Activated naive CD8-positive, alpha-beta T cell treated with anti-CD3 and anti-CD28 coated beads, Interleukin-2, amount 50 U/mL, for 24 hours (primary cell): Measurements from ENCODE around the gene SMYD3.

Source experiments
- ATAC-seq: fragments of 150-1000 bp; cut with Tn5 transposase; one replicate; pipeline ENCODE4 v1.10.0; 2021
- DNase-seq: peaks from one replicate; pipeline ENCODE4 v3.0.0; 2021
- H3K27ac Mint-ChIP-seq: one replicate; pipeline ENCODE4 v1.8.0; 2021; ENCODE audit warnings: mild to moderate bottlenecking, mixed read lengths
- H3K27me3 Mint-ChIP-seq: one replicate; pipeline ENCODE4 v1.8.0; 2021; ENCODE audit warnings: mixed read lengths
- H3K36me3 Mint-ChIP-seq: one replicate; pipeline ENCODE4 v1.8.0; 2021; ENCODE audit warnings: low read depth, mixed read lengths
- H3K4me1 Mint-ChIP-seq: one replicate; pipeline ENCODE4 v1.8.0; 2021; ENCODE audit warnings: mixed read lengths
- H3K4me3 Mint-ChIP-seq: one replicate; pipeline ENCODE4 v1.8.0; 2021; ENCODE audit warnings: mild to moderate bottlenecking, moderate library complexity, mixed read lengths
- H3K9me3 Mint-ChIP-seq: one replicate; pipeline ENCODE4 v1.8.0; 2021; ENCODE audit warnings: mixed read lengths

SMYD3 gene

DNA sequence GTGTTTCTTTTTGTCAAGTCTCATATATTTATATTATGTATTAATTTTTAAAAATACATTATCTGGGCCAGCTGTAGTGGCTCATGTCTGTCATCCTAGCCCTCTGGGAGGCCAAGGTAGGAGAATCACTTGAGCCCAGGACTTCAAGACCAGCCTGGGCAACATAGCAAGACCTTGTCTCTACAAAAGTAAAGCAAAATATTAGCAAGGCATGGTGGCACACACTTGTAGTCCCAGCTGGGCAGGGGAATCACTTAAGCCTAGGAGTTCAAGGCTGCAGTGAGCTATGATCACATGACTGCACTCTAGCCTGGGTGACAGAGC is 189.1 kb downstream of the SMYD3 start:
- Mint-ChIP-seq H3K9me3 (no peaks in the 10 kb centered on the region), H3K36me3 (peaks cover 10% of the 10 kb centered on the region), H3K4me3 (no peak overlapping the region), H3K27me3 (no peaks in the 10 kb centered on the region), H3K27ac (no peak overlapping the region), H3K4me1 (peaks cover 2% of the 10 kb centered on the region)
- DNase-seq (no peak), ATAC-seq (no peak)

DNA sequence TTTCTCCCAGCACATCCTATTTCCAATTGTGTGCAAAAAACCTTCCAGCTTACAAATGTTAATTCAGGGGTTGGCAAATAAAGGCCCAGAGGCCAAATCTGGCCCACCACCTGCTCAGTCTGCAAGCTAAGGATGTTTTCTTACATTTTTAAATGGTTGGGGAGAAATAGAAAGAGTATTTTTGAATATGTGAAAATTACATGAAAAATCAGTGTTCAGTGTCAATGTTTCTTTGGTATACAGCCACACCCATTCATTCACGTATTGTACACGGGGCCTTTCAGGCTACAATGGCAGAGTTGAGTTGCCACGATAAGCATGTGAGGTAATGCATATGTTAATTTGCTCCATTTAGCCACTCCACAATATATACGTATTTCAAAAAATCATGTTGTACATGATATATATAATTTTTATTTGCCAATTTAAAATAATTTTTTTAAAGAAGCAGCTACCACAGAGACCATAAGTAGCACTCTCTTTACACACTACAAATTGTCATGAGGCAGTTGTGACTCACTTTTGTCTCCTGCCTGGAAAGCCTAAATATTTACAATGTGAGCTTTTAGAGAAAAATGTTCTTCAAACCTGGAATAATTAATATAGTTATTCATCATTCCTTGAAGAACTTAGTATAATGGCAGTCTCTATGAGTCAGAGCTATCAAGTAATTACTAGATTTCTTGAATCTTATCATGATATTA is 189.6 kb downstream of the SMYD3 start:
- H3K4me1 Mint-ChIP-seq = peaks cover 2% of the 10 kb centered on the region

DNA sequence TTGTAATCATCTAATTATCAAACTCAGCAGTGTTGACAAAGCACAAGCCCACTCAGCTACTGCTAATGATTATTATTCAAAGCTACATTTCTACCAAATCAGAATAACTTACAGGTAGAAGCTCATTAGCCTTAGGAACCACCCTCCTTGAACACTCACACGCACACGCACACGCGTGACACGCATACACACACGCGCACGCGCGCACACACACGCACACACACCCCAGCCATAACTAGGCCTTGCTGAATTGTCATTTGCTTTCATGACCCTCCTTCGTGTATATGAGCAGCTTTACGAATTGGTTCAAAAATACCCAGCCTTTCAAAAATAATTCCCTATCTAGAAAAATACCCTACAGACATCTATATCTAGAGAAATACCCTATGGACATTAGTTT is 195.6 kb downstream of the SMYD3 start:
- Mint-ChIP-seq H3K27ac (no peak overlapping the region), H3K36me3 (peaks cover 15% of the 10 kb centered on the region), H3K4me1 (no peaks in the 10 kb centered on the region), H3K9me3 (no peaks in the 10 kb centered on the region), H3K27me3 (no peaks in the 10 kb centered on the region), H3K4me3 (no peak overlapping the region)
- ATAC-seq (no peak), DNase-seq (no peak)

More for the DNA sequence above, 189.6 kb downstream of the SMYD3 start:
- H3K9me3 Mint-ChIP-seq = no peaks in the 10 kb centered on the region
- H3K36me3 Mint-ChIP-seq = peaks cover 7% of the 10 kb centered on the region
- no peak overlapping the region for H3K27ac Mint-ChIP-seq
- no peak for DNase-seq
- no peaks in the 10 kb centered on the region for H3K27me3 Mint-ChIP-seq
- H3K4me3 Mint-ChIP-seq = no peak overlapping the region
- no peak for ATAC-seq

DNA sequence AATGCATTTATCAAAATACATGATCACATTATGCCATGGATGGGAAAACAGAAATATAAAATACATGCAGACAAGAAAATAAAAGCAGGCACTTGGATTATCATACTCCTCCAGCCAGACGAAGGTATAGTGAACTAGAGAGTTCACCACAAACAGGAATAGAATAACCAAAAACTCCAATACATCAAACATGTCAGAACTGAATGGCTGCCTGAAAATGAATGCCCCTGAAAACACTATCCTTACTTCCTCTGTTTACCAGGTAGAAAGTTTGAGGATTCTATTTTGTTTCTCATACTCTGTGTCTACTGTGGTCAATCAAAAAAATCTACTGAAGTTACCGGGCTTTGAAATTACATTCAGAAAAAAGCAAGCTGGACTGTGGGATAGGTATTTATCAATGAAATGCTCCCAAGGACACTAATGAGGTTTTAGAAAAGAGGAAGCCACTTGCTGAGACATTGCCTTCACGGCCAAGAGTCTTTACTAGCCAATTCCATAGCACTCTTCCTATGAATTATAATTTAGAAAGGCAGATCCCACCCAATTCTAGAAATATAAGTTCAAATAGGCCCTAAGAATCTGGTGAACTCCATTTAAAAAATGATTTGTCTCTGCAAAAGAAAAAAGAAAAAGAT is 197.7 kb downstream of the SMYD3 start:
- H3K9me3 Mint-ChIP-seq = no peaks in the 10 kb centered on the region
- ATAC-seq = no peak
- H3K27me3 Mint-ChIP-seq = no peaks in the 10 kb centered on the region
- no peak overlapping the region for H3K27ac Mint-ChIP-seq
- no peak overlapping the region for H3K4me3 Mint-ChIP-seq
- H3K4me1 Mint-ChIP-seq = no peaks in the 10 kb centered on the region
- H3K36me3 Mint-ChIP-seq = peaks cover 10% of the 10 kb centered on the region
- no peak for DNase-seq

DNA sequence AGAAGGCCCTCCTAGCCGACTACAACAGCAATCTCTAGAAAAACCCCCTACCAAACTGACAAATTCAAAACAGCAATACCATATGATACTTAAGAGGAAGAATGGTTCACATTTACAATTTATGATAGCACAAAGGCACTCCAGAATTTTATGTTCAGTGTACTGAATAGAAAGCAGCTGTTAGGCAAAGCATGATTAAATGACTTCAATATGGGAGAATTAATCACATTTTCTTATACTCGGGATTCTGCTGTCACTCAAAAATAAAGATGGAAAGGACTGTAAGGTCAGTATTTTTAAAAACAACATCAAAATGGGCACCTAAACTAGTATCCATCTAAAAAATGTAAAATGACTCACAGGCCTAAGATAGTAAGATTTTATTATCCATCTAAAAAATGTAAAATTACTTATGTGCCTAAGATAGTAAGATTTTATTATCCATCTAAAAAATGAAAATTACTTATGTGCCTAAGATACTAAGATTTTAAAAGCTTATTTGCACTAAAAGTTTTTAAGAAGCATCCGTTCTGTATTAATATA is 198.5 kb downstream of the SMYD3 start:
- Mint-ChIP-seq H3K36me3 (peaks cover 10% of the 10 kb centered on the region), H3K4me1 (no peaks in the 10 kb centered on the region), H3K4me3 (no peak overlapping the region), H3K9me3 (no peaks in the 10 kb centered on the region), H3K27ac (no peak overlapping the region), H3K27me3 (no peaks in the 10 kb centered on the region)
- DNase-seq (no peak), ATAC-seq (no peak)

DNA sequence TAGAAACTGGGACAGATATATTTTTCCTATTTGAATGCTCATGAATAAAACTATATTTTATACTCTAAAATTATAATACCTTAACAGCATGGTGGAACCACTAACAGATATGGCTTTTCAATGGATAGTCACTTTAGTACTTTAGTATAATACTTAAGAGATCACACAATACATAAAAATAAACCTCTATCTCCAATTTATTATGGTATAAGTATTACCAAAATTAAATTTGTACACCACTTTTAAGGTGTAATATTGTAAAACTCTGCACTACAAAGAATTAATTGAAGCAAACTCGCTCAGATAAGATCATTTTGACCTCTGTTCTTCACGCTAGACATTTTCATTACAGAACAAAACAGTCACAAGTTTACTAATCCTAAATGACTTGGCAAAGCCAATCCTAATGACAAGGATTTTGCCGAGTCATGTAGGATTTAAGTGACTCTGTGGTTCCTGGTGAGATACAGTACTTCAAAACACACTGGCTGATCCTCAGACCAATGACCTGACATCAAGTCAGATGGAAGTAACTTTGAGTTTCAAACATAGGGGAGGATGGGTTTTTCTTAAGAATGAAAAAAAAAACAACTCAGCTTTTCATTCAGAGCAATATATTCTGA is 200.6 kb downstream of the SMYD3 start:
- Mint-ChIP-seq H3K36me3 (peaks cover 7% of the 10 kb centered on the region), H3K9me3 (no peaks in the 10 kb centered on the region), H3K4me3 (no peak overlapping the region), H3K4me1 (no peaks in the 10 kb centered on the region), H3K27me3 (no peaks in the 10 kb centered on the region), H3K27ac (no peak overlapping the region)
- ATAC-seq (no peak), DNase-seq (no peak)

DNA sequence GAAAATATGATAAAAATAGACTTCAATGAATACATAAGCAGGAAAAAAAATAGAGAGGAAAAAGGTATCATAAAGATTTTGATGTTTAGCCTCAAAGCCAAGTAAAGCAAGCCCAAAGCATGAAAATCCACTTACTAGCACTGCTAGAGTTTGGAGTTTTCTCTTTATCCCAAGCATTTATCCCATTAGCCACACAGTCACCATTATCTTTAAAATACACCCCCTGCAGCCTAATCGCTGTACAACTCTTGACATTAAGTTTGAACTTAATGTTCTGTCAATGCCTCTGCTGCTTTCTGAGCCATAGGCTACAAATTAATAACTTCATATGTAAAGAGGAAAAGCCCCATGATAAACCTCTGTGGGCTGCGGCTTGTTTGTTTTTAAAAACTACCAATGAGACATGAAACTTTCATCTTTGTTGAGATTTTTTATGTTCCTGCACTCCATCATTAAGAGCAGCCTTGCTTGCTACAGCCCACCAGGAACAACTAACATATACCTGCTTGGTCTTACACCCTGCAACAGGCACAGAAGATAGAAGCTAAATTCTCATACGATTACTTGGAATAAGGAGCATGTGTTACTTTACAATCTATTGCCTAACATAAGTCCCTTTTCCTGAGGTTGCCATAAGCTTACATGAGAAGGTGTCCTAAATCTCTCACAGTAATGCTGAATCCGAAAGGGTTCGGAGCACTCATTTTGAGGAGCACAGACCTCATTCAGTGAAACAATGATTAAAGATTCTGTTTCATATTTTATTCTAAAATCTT is 202.4 kb downstream of the SMYD3 start:
- ATAC-seq (no peak), DNase-seq (no peak)
- Mint-ChIP-seq H3K4me3 (no peak overlapping the region), H3K36me3 (peaks cover 7% of the 10 kb centered on the region), H3K27ac (no peak overlapping the region), H3K4me1 (no peaks in the 10 kb centered on the region), H3K9me3 (no peaks in the 10 kb centered on the region), H3K27me3 (no peaks in the 10 kb centered on the region)

DNA sequence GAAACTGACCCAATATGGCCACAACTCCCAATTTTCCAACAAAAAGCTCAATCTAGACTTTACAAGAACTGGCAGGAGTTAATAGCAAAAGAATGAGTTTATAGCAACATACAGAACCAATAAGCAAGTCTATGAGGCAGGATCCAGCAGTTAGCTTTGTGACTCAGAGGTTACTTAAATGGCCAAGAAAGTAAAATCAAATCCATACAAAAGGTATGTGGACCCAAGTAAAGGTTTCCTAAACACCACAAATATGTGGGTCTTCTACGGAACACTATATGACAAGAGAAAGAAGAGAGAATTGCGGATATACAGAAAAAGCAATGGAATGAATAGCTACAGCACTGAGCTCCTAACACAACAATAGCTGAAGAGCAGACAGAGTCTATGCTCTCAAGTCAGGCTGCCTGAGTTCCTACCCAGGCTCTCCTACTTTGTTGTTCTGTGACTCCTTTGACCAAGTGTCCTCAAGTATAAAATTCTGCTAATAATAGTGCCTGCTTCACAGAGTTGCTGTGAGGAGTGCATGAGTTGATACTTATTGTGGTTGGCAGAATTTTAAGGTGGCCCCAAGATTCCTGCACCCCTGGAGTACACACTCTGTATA is 204.3 kb downstream of the SMYD3 start:
- ATAC-seq (no peak), DNase-seq (no peak)
- Mint-ChIP-seq H3K27me3 (no peaks in the 10 kb centered on the region), H3K9me3 (no peaks in the 10 kb centered on the region), H3K4me3 (no peak overlapping the region), H3K36me3 (peaks cover 3% of the 10 kb centered on the region), H3K27ac (no peak overlapping the region), H3K4me1 (no peaks in the 10 kb centered on the region)

DNA sequence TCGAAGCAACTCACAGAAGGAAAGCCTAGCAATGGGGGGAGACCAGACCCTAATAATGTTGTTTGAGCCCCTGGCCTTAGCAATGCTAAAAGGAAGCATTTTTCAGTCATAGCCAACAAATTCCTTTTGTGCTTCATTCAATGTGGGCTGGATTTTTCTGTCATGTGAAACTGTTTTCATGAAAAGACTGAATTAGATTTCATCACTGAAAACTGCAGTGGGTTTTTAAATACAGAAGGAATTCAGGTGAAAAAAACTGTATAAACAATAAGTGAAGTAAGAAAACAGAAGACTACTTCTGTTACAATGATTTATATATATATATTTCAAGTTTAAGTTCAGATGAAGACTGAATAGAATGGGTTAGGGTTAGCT is 204.8 kb downstream of the SMYD3 start:
- H3K9me3 Mint-ChIP-seq = no peaks in the 10 kb centered on the region
- DNase-seq = no peak
- H3K4me3 Mint-ChIP-seq = no peak overlapping the region
- no peak for ATAC-seq
- peaks cover 2% of the 10 kb centered on the region for H3K36me3 Mint-ChIP-seq
- no peak overlapping the region for H3K27ac Mint-ChIP-seq
- H3K27me3 Mint-ChIP-seq = no peaks in the 10 kb centered on the region
- H3K4me1 Mint-ChIP-seq = no peaks in the 10 kb centered on the region

DNA sequence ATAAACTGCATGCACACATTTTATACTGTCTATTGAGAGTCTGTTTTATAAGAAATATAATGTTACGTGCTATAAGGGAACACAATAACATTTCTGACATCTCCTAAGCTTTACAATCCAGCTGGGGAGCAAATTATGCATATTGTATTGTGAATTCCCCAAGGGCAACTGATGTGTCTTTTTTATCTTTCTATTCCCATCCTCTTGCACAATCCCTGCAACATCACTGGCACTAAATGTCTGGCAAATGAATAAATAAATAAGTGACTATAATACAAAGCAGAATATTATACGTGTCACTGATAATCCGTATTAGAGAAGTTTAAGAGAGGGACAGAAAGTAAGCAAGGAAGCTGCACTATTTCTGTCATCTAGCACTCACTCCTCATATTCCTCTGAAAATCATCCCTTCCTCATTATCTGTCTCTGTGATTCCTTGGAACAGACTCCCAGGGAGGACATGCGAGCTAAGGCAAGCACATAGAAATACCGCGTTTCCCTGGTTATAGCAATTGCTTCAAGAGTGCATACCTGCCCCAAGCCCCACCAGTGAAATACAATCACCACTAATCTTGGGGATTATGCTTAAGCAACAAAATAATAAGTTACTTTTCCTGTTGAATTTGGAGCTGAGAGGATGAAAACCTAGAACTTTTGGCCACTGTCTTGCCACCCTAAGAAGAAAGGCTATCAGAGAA is 205.4 kb downstream of the SMYD3 start:
- no peaks in the 10 kb centered on the region for H3K4me1 Mint-ChIP-seq
- no peaks in the 10 kb centered on the region for H3K9me3 Mint-ChIP-seq
- H3K27ac Mint-ChIP-seq = no peak overlapping the region
- H3K27me3 Mint-ChIP-seq = no peaks in the 10 kb centered on the region
- ATAC-seq (no peak), DNase-seq (no peak)
- H3K4me3 Mint-ChIP-seq = no peak overlapping the region
- H3K36me3 Mint-ChIP-seq = peaks cover 2% of the 10 kb centered on the region

DNA sequence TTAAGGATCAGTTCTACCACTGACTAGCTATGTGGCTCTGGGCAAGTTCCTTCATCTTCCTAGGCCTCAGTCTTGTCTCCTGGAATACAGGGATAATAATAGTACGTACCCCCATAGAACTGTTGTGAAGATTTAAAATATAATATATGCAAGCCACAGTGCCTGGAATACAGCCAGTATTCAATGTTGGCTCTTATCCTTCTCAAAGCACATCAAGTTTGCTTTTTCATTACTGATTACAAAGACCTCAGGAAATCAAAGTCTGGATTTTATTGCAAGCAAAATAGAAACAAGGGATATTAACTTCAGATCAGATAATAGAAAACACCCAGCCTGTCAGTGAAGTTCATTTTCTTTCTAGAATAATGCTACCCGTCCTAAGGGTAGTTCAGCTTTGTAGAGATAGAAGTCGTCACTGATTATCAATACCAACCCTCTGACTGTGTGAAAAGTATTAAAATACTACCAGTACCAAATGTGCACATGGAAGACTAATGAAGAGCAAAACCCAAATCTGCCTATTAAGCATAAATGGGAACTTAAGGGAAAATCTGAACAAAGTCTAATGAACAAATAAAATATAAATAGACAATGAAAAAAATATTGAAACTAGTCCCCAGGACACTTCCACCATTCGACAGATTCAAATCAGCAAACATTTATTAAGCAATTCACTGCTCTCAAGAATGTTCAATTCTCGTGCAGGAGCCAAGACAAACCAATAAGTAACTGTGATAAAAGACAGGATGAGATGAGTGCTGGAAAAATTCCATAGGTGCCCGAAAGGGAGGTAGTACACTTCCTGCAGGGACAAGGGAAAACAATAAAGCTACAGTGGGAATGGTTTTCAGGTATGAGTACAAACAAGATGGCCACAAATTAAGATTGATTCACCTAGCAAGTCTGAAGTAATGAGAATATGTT is 206.2 kb downstream of the SMYD3 start:
- DNase-seq = no peak
- Mint-ChIP-seq H3K36me3 (peaks cover 2% of the 10 kb centered on the region), H3K4me1 (no peaks in the 10 kb centered on the region), H3K9me3 (no peaks in the 10 kb centered on the region), H3K4me3 (no peak overlapping the region), H3K27ac (no peak overlapping the region), H3K27me3 (no peaks in the 10 kb centered on the region)
- no peak for ATAC-seq

DNA sequence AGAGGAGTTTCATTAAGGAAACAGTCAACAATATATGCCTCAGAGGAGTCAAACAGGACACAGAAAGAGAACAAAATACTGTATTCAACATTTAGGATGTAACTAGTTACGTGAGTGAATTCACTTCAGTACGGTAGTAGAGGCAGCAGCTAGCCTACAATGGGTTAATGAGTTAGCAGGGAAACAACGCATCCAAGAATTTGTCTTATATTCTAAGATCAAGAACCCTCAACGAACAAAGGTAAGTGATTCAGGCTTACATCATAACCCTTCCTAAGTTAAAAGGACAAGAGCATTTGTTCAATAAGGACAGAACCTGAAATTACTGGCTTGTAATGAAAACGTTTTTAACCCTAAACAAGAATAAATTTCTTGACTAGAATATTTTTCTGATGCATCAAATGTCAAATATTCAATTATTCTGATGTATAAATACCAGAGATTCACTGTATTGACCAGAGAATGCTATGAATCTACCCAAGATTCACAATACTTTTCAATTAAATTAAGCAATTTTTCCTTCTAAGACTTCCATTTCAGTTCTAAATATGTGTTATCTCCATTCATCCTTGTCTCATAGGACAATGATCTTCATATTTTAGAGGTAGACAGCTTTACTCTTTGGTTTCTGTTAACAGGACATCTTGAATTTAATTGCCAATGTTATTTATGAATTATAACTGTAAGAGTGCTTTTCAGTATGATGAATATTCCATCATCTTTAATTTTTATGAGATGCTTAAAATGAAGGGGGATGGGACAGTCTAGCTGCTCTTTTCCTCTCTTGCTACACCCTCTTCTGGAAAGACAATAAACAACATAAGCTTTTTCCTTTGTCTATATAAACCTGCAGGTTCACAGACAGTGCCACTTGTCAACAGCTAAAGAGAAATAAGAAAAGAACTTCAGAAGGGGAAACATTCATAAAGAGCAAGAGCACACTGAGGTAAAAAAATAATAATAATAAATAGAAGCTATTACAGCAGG is 209.5 kb downstream of the SMYD3 start:
- no peak overlapping the region for H3K4me3 Mint-ChIP-seq
- no peaks in the 10 kb centered on the region for H3K27me3 Mint-ChIP-seq
- no peaks in the 10 kb centered on the region for H3K9me3 Mint-ChIP-seq
- no peaks in the 10 kb centered on the region for H3K4me1 Mint-ChIP-seq
- H3K27ac Mint-ChIP-seq = no peak overlapping the region
- DNase-seq = no peak
- no peak for ATAC-seq
- H3K36me3 Mint-ChIP-seq = peaks cover 2% of the 10 kb centered on the region
